Measurements from ENCODE around the gene DIAPH2. TPM values are rescaled to one million over a fixed set of nuclear protein-coding genes. Genes with fewer than 3 reads are reported as not detected.
"Not testable (repeated sequence)": the region's sequence is repeated elsewhere in the genome, so short reads cannot be mapped to it uniquely, and the experiment has no call there.

DIAPH2 gene
- total RNA-seq, 4 donors from 2014 or later = 41.8 to 64.5 (median 54.5) TPM

- intact Hi-C loops (cut with DNase I) = no loop called here
- Histone ChIP-seq H3K4me1 (no peaks in the 10 kb centered on the region), H3K36me3 (no peaks in the 10 kb centered on the region), H3K27me3 (no peaks in the 10 kb centered on the region), H3K27ac (replicated peaks in 1 of 4) (no peak overlapping the region), H3K9me3 (no peaks in the 10 kb centered on the region), H3K4me3 (no peak overlapping the region)
- no peak for DNase-seq (ENCODE audit: extremely low spot score)
- no peak for TF ChIP-seq EP300 (IDR thresholded peaks at IDR 0.05)
Observed at GRCh38 chrX:97402903-97403302, 718.3 kb downstream of the DIAPH2 start.

- no peak overlapping the region for H3K27ac ChIP-seq (replicated peaks in 1 of 4)
- H3K4me3 ChIP-seq = no peak overlapping the region
- no peaks in the 10 kb centered on the region for H3K4me1 ChIP-seq
- intact Hi-C loops (cut with DNase I) = no loop called here
- H3K27me3 ChIP-seq = no peaks in the 10 kb centered on the region
- DNase-seq (ENCODE audit: extremely low spot score) = no peak
- peaks cover 0 to 7% (median 0%) of the 10 kb centered on the region in 4 donors for H3K9me3 ChIP-seq
- TF ChIP-seq POLR2A (IDR thresholded peaks at IDR 0.05; ENCODE audit: low read depth) (no peak), CTCF (IDR thresholded peaks at IDR 0.05) (no peak), POLR2AphosphoS5 (IDR thresholded peaks at IDR 0.05) (no peak), EP300 (IDR thresholded peaks at IDR 0.05) (no peak)
- H3K36me3 ChIP-seq = no peaks in the 10 kb centered on the region
- WGBS = 85% methylated on average over 4 of the region's 4 CpGs
Observed at GRCh38 chrX:97405031-97405660, 720.5 kb downstream of the DIAPH2 start.

- DNase-seq (ENCODE audit: extremely low spot score); intact Hi-C loops (cut with DNase I); H3K9me3 ChIP-seq; H3K36me3 ChIP-seq; H3K27me3 ChIP-seq; H3K4me3 ChIP-seq; H3K4me1 ChIP-seq; H3K27ac ChIP-seq (replicated peaks in 1 of 4): not testable (repeated sequence)
- WGBS = 91% methylated on average over 13 of the region's 13 CpGs
Observed at GRCh38 chrX:97409632-97410415, 725.2 kb downstream of the DIAPH2 start.

- DNase-seq (ENCODE audit: extremely low spot score) = no peak
- intact Hi-C loops (cut with DNase I) = no loop called here
- no peaks in the 10 kb centered on the region for H3K36me3 ChIP-seq
- 77% methylated on average over 1 of the region's 1 CpG for WGBS
- H3K4me3 ChIP-seq = no peak overlapping the region
- H3K27me3 ChIP-seq = no peaks in the 10 kb centered on the region
- no peak overlapping the region for H3K27ac ChIP-seq (replicated peaks in 1 of 4)
- no peaks in the 10 kb centered on the region for H3K4me1 ChIP-seq
- TF ChIP-seq POLR2AphosphoS5 (IDR thresholded peaks at IDR 0.05) (no peak), POLR2A (IDR thresholded peaks at IDR 0.05; ENCODE audit: low read depth) (no peak), EP300 (IDR thresholded peaks at IDR 0.05) (no peak), CTCF (IDR thresholded peaks at IDR 0.05) (no peak)
- no peaks in the 10 kb centered on the region for H3K9me3 ChIP-seq
Observed at GRCh38 chrX:97416461-97416860, 731.8 kb downstream of the DIAPH2 start.

GRCh38 chrX:97429101-97429500 lies 744.5 kb downstream of the DIAPH2 start:
- TF ChIP-seq POLR2A (IDR thresholded peaks at IDR 0.05; ENCODE audit: low read depth) (no peak), CTCF (IDR thresholded peaks at IDR 0.05) (no peak), EP300 (IDR thresholded peaks at IDR 0.05) (no peak), POLR2AphosphoS5 (IDR thresholded peaks at IDR 0.05) (no peak)
- Histone ChIP-seq H3K4me1 (no peaks in the 10 kb centered on the region), H3K27me3 (no peaks in the 10 kb centered on the region), H3K9me3 (no peaks in the 10 kb centered on the region), H3K4me3 (no peak overlapping the region), H3K36me3 (no peaks in the 10 kb centered on the region), H3K27ac (replicated peaks in 1 of 4) (no peak overlapping the region)
- intact Hi-C loops (cut with DNase I) = no loop called here
- DNase-seq (ENCODE audit: extremely low spot score) = no peak
- 91% methylated on average over 5 of the region's 5 CpGs for WGBS

Measured in esophagus muscularis mucosa (tissue), 4 donors.